HUES64 (cell line): ENCODE data around the gene TAS1R1. TPM values are rescaled to one million over a fixed set of nuclear protein-coding genes. Genes with fewer than 3 reads are reported as not detected.
A peak's percentile ranks its signal among the peaks of the same experiment; 100 is the strongest.

Source experiments
- H3K27ac ChIP-seq: 2 replicates; pipeline ENCODE4 v1.7.0; 2013; ENCODE audit warnings: low read depth, low read length, inconsistent platforms
- H3K27me3 ChIP-seq: 2 replicates; pipeline ENCODE4 v1.6.1; 2013; ENCODE audit warnings: mild to moderate bottlenecking, low read length; ENCODE audit not compliant: insufficient read depth
- H3K36me3 ChIP-seq: 2 replicates; pipeline ENCODE4 v1.6.1; 2013; ENCODE audit warnings: mild to moderate bottlenecking, low read length; ENCODE audit not compliant: insufficient read depth
- H3K4me1 ChIP-seq: 2 replicates; pipeline ENCODE4 v1.6.1; 2013; ENCODE audit warnings: mild to moderate bottlenecking, low read length, moderate library complexity; ENCODE audit not compliant: insufficient read depth
- H3K4me3 ChIP-seq: 2 replicates; pipeline ENCODE4 v1.5.1; 2013; ENCODE audit warnings: mild to moderate bottlenecking, low read length, moderate library complexity
- H3K9ac ChIP-seq: 2 replicates; pipeline ENCODE4 v1.6.1; 2013; ENCODE audit warnings: mild to moderate bottlenecking, low read depth, low read length
- H3K9me3 ChIP-seq: 2 replicates; pipeline ENCODE4 v1.6.1; 2013; ENCODE audit warnings: low read depth, low read length; ENCODE audit not compliant: insufficient read depth
- WGBS: fragments of 150-250, 120-280 bp; methylation state at CpG from one replicate; pipeline ENCODE4 v1.1.7; 2013; ENCODE audit warnings: missing lambda C conversion rate; 5-methylcytosine and 5-hydroxymethylcytosine counted together
- polyA plus RNA-seq, 2 experiments: library from polyadenylated mRNA; stranded (reverse); fragments of 50-300 nt; gene quantifications; one replicate each; pipeline ENCODE4 v1.2.3, GENCODE V29; 2013

The TAS1R1 gene
- not detected for polyA plus RNA-seq (2013, experiment 1 of 2)
- polyA plus RNA-seq (2013, experiment 2 of 2), result not detected

- peaks cover 12% of the 10 kb centered on the region for H3K36me3 ChIP-seq
- no peaks in the 10 kb centered on the region for H3K27me3 ChIP-seq
- peak within 1 kb of the TSS; percentile 98 for H3K9ac ChIP-seq
- peak within 1 kb of the TSS; percentile 98 for H3K4me3 ChIP-seq
- H3K27ac ChIP-seq, result peak within 1 kb of the TSS; percentile 76
- no peaks in the 10 kb centered on the region for H3K9me3 ChIP-seq
- peaks cover 4% of the 10 kb centered on the region for H3K4me1 ChIP-seq
- 92% methylated on average over 19 of the region's 19 CpGs for WGBS
Observed at GRCh38 chr1:6554907-6555778, at the start of gene TAS1R1. Gene TAS1R1, plus strand, starts transcription at chr1:6555307. Its CDS starts 67 bp downstream, at chr1:6555374.

- Histone ChIP-seq H3K27ac (no peak overlapping the region), H3K4me1 (no peaks in the 10 kb centered on the region), H3K9me3 (no peaks in the 10 kb centered on the region), H3K9ac (no peak overlapping the region), H3K4me3 (no peak overlapping the region), H3K36me3 (no peaks in the 10 kb centered on the region), H3K27me3 (no peaks in the 10 kb centered on the region)
- 94% methylated on average over 31 of the region's 31 CpGs for WGBS
Observed at GRCh38 chr1:6505367-6506209, 49.5 kb upstream of the TAS1R1 start.

GRCh38 chr1:6506210-6507036 is 48.7 kb upstream of the TAS1R1 start:
- Histone ChIP-seq H3K9ac (no peak overlapping the region), H3K4me3 (no peak overlapping the region), H3K27me3 (no peaks in the 10 kb centered on the region), H3K9me3 (no peaks in the 10 kb centered on the region), H3K27ac (no peak overlapping the region), H3K36me3 (no peaks in the 10 kb centered on the region), H3K4me1 (no peaks in the 10 kb centered on the region)
- 88% methylated on average over 31 of the region's 31 CpGs for WGBS

DNA sequence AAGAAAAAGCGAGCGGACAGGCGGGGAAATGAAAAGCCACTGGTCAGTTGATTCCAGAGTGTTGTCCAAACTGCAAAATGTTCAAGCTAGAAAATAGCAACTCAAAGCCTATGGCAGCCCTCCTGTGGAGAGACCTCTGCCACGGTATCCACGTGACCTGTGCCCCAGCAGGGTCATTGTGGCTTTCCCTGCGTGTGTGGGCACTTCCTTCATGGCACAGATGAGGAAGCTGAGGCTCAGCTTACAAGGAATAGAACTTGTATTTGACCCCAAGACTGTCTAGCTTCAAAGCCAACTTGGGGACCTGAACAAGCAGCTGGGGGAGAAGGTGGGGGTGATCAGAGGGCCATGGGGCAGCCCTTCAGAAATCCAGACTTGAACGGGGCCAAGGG is 48.1 kb upstream of the TAS1R1 start:
- no peak overlapping the region for H3K4me3 ChIP-seq
- H3K27ac ChIP-seq, result no peak overlapping the region
- H3K9me3 ChIP-seq, result no peaks in the 10 kb centered on the region
- WGBS, result 91% methylated on average over 7 of the region's 7 CpGs
- H3K27me3 ChIP-seq, result no peaks in the 10 kb centered on the region
- no peak overlapping the region for H3K9ac ChIP-seq
- no peaks in the 10 kb centered on the region for H3K36me3 ChIP-seq
- no peaks in the 10 kb centered on the region for H3K4me1 ChIP-seq

DNA sequence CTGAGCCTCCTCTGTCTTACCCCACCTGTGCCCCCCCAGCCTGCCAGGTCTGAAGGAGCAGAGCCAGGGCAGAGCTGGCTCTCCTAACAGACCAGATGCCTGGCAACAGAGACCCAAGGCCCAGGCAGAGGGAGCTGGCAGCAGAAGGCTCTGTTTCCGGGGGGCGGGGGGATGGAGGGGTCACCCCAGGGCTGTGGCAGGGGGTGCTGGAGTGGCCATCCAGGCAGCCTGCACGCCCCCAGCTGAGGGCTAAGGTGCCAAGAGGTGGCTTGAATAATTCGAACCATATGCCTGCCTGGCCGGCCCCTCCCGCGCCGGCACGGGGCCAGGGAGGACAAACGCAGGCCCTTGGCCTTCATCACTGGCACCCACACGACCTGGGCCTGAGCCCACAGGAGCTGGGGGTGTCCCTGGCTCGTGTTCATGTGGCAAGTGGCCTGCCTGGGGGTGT is 47.6 kb upstream of the TAS1R1 start:
- Histone ChIP-seq H3K9me3 (no peaks in the 10 kb centered on the region), H3K27me3 (no peaks in the 10 kb centered on the region), H3K36me3 (no peaks in the 10 kb centered on the region), H3K27ac (no peak overlapping the region), H3K9ac (no peak overlapping the region), H3K4me1 (no peaks in the 10 kb centered on the region), H3K4me3 (no peak overlapping the region)
- WGBS, result 93% methylated on average over 12 of the region's 12 CpGs

- no peaks in the 10 kb centered on the region for H3K9me3 ChIP-seq
- WGBS, result 87% methylated on average over 18 of the region's 18 CpGs
- no peaks in the 10 kb centered on the region for H3K27me3 ChIP-seq
Observed at GRCh38 chr1:6508154-6508815, 46.8 kb upstream of the TAS1R1 start.

GRCh38 chr1:6508816-6509189 is 46.3 kb upstream of the TAS1R1 start:
- no peaks in the 10 kb centered on the region for H3K4me1 ChIP-seq

More at GRCh38 chr1:6508154-6508815, 46.8 kb upstream of the TAS1R1 start:
- H3K36me3 ChIP-seq, result no peaks in the 10 kb centered on the region
- no peaks in the 10 kb centered on the region for H3K4me1 ChIP-seq
- H3K9ac ChIP-seq, result no peak overlapping the region
- no peak overlapping the region for H3K27ac ChIP-seq
- H3K4me3 ChIP-seq, result no peak overlapping the region

DNA sequence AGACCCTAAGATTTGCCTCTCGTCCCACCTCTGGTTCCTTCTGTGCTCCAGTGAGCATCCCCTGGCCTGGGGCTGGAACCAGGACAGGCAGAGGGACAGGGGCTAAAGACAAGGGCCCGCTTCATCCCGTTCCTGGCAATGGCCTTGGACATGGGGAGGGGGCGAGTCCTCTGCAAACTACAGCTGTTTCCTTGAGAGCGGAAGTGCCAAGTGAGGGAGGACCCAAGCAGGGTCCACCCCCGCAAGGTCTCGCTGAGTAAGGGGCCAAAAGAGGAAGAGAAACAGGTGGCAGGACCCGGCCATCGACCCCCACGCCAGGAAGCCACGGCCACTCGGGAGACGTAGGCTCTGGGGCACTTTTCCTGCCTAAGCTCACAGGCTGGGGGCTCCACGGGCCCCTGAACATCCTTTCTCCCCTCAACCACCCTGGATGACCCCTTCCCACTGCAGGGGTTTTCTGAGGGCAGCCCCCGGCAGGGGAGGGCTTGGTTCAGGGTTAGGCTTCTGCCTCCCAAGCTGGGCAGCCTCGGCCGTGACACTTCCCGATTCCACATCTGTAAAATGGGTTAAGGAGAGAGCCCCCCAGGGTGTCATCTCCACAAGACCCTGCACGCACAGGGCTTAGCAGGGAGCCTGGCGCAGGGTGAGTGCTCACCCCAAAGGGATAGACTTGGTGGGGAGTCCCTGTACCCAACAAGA is 45.7 kb upstream of the TAS1R1 start:
- 88% methylated on average over 20 of the region's 20 CpGs for WGBS
- H3K27ac ChIP-seq, result no peak overlapping the region
- no peaks in the 10 kb centered on the region for H3K9me3 ChIP-seq
- no peaks in the 10 kb centered on the region for H3K36me3 ChIP-seq
- no peaks in the 10 kb centered on the region for H3K4me1 ChIP-seq
- no peak overlapping the region for H3K9ac ChIP-seq
- H3K27me3 ChIP-seq, result no peaks in the 10 kb centered on the region
- H3K4me3 ChIP-seq, result no peak overlapping the region

More at GRCh38 chr1:6508816-6509189, 46.3 kb upstream of the TAS1R1 start:
- H3K27ac ChIP-seq, result no peak overlapping the region
- no peaks in the 10 kb centered on the region for H3K36me3 ChIP-seq
- WGBS, result 94% methylated on average over 11 of the region's 11 CpGs
- no peaks in the 10 kb centered on the region for H3K9me3 ChIP-seq
- H3K27me3 ChIP-seq, result no peaks in the 10 kb centered on the region
- H3K9ac ChIP-seq, result no peak overlapping the region
- H3K4me3 ChIP-seq, result no peak overlapping the region

DNA sequence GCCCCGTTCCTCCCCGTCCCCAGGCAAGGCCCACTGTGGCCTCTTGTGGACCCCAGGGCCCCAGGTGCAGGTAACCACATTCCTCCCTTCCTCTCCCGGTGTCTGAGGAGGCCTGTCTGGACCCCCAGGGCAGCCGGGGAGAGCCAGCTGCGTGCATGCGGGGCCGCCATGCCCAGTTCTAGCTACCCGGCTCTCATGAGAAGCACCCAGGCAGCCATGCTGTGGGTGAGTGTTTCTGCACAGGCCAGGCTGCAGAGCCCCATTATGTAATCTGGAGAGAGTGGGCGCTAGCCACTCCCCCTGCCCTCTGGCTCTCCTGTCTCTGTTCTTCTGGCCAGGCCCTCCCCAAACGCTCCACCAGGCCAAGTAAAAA is 45.2 kb upstream of the TAS1R1 start:
- Histone ChIP-seq H3K9ac (no peak overlapping the region), H3K4me1 (no peaks in the 10 kb centered on the region), H3K4me3 (no peak overlapping the region)

DNA sequence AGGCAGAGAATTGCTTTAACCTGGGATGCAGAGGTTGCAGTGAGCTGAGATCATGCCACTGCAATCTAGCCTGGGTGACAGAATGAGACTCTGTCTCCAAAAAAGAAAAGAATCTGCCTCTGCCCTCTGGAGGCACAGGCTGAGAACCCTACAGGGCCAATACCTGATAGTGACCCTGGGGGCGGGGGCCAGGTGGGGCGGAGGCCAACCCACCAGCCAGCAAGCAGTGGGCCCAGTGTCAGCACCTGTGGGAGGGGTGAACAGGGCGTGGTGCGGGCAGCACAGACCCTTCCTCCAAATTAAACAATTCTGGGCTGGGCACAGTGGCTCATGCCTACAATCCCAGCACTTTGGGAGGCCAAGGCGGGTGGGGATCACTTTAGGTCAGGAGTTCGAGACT is 44.6 kb upstream of the TAS1R1 start:
- H3K4me3 ChIP-seq, result no peak overlapping the region
- no peaks in the 10 kb centered on the region for H3K4me1 ChIP-seq
- no peak overlapping the region for H3K9ac ChIP-seq
- no peak overlapping the region for H3K27ac ChIP-seq
- no peaks in the 10 kb centered on the region for H3K27me3 ChIP-seq
- 89% methylated on average over 6 of the region's 6 CpGs for WGBS
- H3K36me3 ChIP-seq, result no peaks in the 10 kb centered on the region
- H3K9me3 ChIP-seq, result no peaks in the 10 kb centered on the region

More for the DNA sequence above, 45.2 kb upstream of the TAS1R1 start:
- 89% methylated on average over 10 of the region's 10 CpGs for WGBS
- Histone ChIP-seq H3K9me3 (no peaks in the 10 kb centered on the region), H3K27ac (no peak overlapping the region), H3K27me3 (no peaks in the 10 kb centered on the region), H3K36me3 (no peaks in the 10 kb centered on the region)
